Endothelial cell of umbilical vein (primary cell): ENCODE results near the gene PDE7B. TPM values are rescaled to one million over a fixed set of nuclear protein-coding genes. Genes with fewer than 3 reads are reported as not detected.

Experiments
- BruUV-seq: library from RNA; stranded (reverse); fragments of 400-500 nt; replicated peaks from 2 replicates; lab custom pipeline; 2021; lab: Mats Ljungman, UMichigan
- CTCF ChIA-PET: fragments of 300-600, 350-600 bp; sonication (Branson Sonifier 250); formaldehyde crosslinking; loops from one replicate; lab custom pipeline; 2021; ENCODE audit warnings: antibody characterized with exemption, inconsistent platforms; lab: Charles Lee
- POLR2A ChIA-PET: fragments of 300-600, 350-600 bp; sonication (Branson Sonifier 250); formaldehyde crosslinking; loops from one replicate; lab custom pipeline; 2021; ENCODE audit warnings: antibody characterized with exemption, inconsistent platforms; lab: Charles Lee
- DNase-seq: peaks from one replicate; pipeline ENCODE4 v3.0.0-alpha.2; 2011; ENCODE audit warnings: low read depth, low spot score
- FAIRE-seq: peaks from 2 replicates; lab custom pipeline; 2011; peaks lifted over from hg19 to GRCh38; lab: Jason Lieb, UNC
- H2AFZ ChIP-seq: 2 replicates; pipeline ENCODE4 v1.6.0; 2012; ENCODE audit warnings: low read depth, low read length, control low read depth, inconsistent platforms
- H3K27ac ChIP-seq: 2 replicates; pipeline ENCODE4 v1.5.1; 2011; ENCODE audit warnings: low read depth, mild to moderate bottlenecking, control low read depth, low read length, moderate library complexity; ENCODE audit not compliant: insufficient read depth
- H3K27me3 ChIP-seq, 2 experiments: 2 replicates each; pipeline versions ENCODE4 v1.6.0 to v1.6.1; 2011; ENCODE audit warnings: low read length in 2 of 2, mixed read lengths in 1 of 2; ENCODE audit not compliant: control insufficient read depth in 2 of 2, insufficient read depth in 2 of 2
- H3K36me3 ChIP-seq, 2 experiments: 2 replicates in 1 of 2; 3 replicates in 1 of 2; pipeline ENCODE4 v1.5.1; 2011; ENCODE audit warnings: low read length in 2 of 2, mild to moderate bottlenecking in 1 of 2, moderate library complexity in 1 of 2; ENCODE audit not compliant: control insufficient read depth in 2 of 2, insufficient read depth in 2 of 2; ENCODE audit errors: extremely low read depth in 1 of 2
- H3K4me1 ChIP-seq: 3 replicates; pipeline ENCODE4 v1.5.1; 2011; ENCODE audit warnings: mild to moderate bottlenecking, low read length; ENCODE audit not compliant: control insufficient read depth, insufficient read depth; ENCODE audit errors: extremely low read depth
- H3K4me2 ChIP-seq: 2 replicates; pipeline ENCODE4 v1.6.1; 2011; ENCODE audit warnings: low read length, control low read depth, mixed read lengths; ENCODE audit not compliant: insufficient read depth
- H3K4me3 ChIP-seq, 3 experiments: fragments of 200-600 bp in 1 of 3; sonication (generic), shearing (Covaris generic) in 1 of 3; replicated peaks in 1 of 3; 2 replicates each; pipeline ENCODE4 v1.5.1; 2011 to 2016; ENCODE audit warnings: control low read depth in 3 of 3, low read length in 3 of 3, mild to moderate bottlenecking in 2 of 3, inconsistent platforms in 1 of 3, low read depth in 1 of 3, moderate library complexity in 1 of 3; ENCODE audit not compliant: insufficient read depth in 1 of 3
- H3K79me2 ChIP-seq: 2 replicates; pipeline ENCODE4 v1.6.0; 2012; ENCODE audit warnings: low read length, inconsistent platforms; ENCODE audit not compliant: control insufficient read depth, insufficient read depth
- H3K9ac ChIP-seq: replicated peaks from 2 replicates; pipeline ENCODE3; 2011; ENCODE audit warnings: low read length, control low read depth; ENCODE audit not compliant: insufficient read depth; ENCODE audit errors: extremely low read depth
- H3K9me1 ChIP-seq: replicated peaks from 3 replicates; pipeline ENCODE4 v1.6.0; 2011; ENCODE audit warnings: mild to moderate bottlenecking, low read length; ENCODE audit not compliant: control insufficient read depth, insufficient read depth; ENCODE audit errors: extremely low read depth
- H3K9me3 ChIP-seq: replicated peaks from 2 replicates; pipeline ENCODE4 v1.5.1; 2012; ENCODE audit warnings: low read length, inconsistent platforms; ENCODE audit not compliant: control insufficient read depth, insufficient read depth
- H4K20me1 ChIP-seq: replicated peaks from 2 replicates; pipeline ENCODE3; 2011; ENCODE audit warnings: mild to moderate bottlenecking, low read length; ENCODE audit not compliant: control insufficient read depth, insufficient read depth; ENCODE audit errors: extremely low read depth
- EZH2 ChIP-seq: IDR thresholded peaks from 2 replicates; pipeline ENCODE4 v1.6.1; 2012; ENCODE audit warnings: borderline replicate concordance, low read depth, mild to moderate bottlenecking, moderate library complexity, low read length, inconsistent platforms; ENCODE audit not compliant: severe bottlenecking
- FOS ChIP-seq: IDR thresholded peaks from 2 replicates; pipeline ENCODE4 v1.6.1; 2011; ENCODE audit warnings: mild to moderate bottlenecking, low read length, moderate library complexity, borderline replicate concordance; ENCODE audit not compliant: insufficient read depth
- GATA2 ChIP-seq: IDR thresholded peaks from 2 replicates; pipeline ENCODE4 v1.7.0; 2011; ENCODE audit warnings: low read depth, mild to moderate bottlenecking, moderate library complexity, mixed read lengths, low read length; ENCODE audit not compliant: insufficient read length, insufficient read depth
- JUN ChIP-seq: IDR thresholded peaks from 2 replicates; pipeline ENCODE4 v1.6.1; 2011; ENCODE audit warnings: borderline replicate concordance, low read depth; ENCODE audit not compliant: insufficient read length, insufficient read depth
- MAX ChIP-seq: IDR thresholded peaks from 2 replicates; pipeline ENCODE4 v1.6.1; 2011; ENCODE audit not compliant: insufficient read depth, insufficient read length
- MYC ChIP-seq: IDR thresholded peaks from one replicate; pipeline ENCODE4 v1.6.1; 2011; ENCODE audit warnings: mild to moderate bottlenecking, low read depth, low read length
- POLR2A ChIP-seq: IDR thresholded peaks from 2 replicates; pipeline ENCODE4 v1.6.1; 2012; ENCODE audit warnings: low read depth, mild to moderate bottlenecking, control low read depth, low read length
- dilution Hi-C: fragments of 300-500 bp; cut with MboI; formaldehyde crosslinking; loops from one replicate; pipeline ENCODE4 v1.15.0; 2019; ENCODE audit warnings: low sequenced_read_pairs; ENCODE audit not compliant: extremely low pct_ligation_motif_present
- intact Hi-C: fragments of 100-400 bp; cut with micrococcal nuclease; formaldehyde crosslinking; loops from one replicate; pipeline ENCODE4 v1.10.0; 2022
- polyA plus RNA-seq, 4 experiments: library from polyadenylated mRNA; depleted of rRNA in 3 of 4; stranded (reverse) in 3 of 4; unstranded in 1 of 4; fragments of >200 nt; gene quantifications; 2 replicates each; pipeline versions ENCODE4 v1.2.1 to v1.2.3, GENCODE V29; 2011 to 2012; ENCODE audit warnings: missing spikeins in 1 of 4
- total RNA-seq: library from RNA; stranded (reverse); gene quantifications from 2 replicates; pipeline ENCODE4 v1.2.3, GENCODE V29; 2021
- TF ChIP-seq, protein P1 (sequence below), 2 donors: IDR thresholded peaks; 1 replicate in 1 of 2; 2 replicates in 1 of 2; pipeline ENCODE4 v1.5.1; 2011; ENCODE audit warnings: low read length in 2 of 2, mild to moderate bottlenecking in 2 of 2, moderate library complexity in 2 of 2, control low read depth in 1 of 2, inconsistent platforms in 1 of 2, low read depth in 1 of 2; ENCODE audit not compliant: insufficient read depth in 1 of 2; ENCODE audit errors: extremely low read depth in 1 of 2

Gene PDE7B
- total and polyA plus RNA-seq, 2 donors (not counting 3 experiments of a cell fraction or from before 2014, with no cell fraction given), result 20.6 to 25.1 TPM

GRCh38 chr6:135830452-135830881 is 21.0 kb upstream of the PDE7B start:
- H3K4me2 ChIP-seq, result no peak overlapping the region
- no peak overlapping the region for H3K27ac ChIP-seq
- H3K4me1 ChIP-seq, result peaks cover 3% of the 10 kb centered on the region
- no peak overlapping the region for H3K4me3 ChIP-seq
- no peak for DNase-seq
- dilution Hi-C loops, result no loop called here
- peaks cover 19 to 20% of the 10 kb centered on the region in 2 experiments for H3K27me3 ChIP-seq
- no peaks in the 10 kb centered on the region for H3K9me1 ChIP-seq
- H3K79me2 ChIP-seq, result no peaks in the 10 kb centered on the region
- CTCF ChIA-PET, result no interaction called here
- POLR2A ChIA-PET, result no interaction called here
- TF ChIP-seq GATA2, result no peak
- no peak for TF ChIP-seq JUN
- TF ChIP-seq MYC, result no peak
- no peak for TF ChIP-seq MAX
- TF ChIP-seq, protein P1, sequence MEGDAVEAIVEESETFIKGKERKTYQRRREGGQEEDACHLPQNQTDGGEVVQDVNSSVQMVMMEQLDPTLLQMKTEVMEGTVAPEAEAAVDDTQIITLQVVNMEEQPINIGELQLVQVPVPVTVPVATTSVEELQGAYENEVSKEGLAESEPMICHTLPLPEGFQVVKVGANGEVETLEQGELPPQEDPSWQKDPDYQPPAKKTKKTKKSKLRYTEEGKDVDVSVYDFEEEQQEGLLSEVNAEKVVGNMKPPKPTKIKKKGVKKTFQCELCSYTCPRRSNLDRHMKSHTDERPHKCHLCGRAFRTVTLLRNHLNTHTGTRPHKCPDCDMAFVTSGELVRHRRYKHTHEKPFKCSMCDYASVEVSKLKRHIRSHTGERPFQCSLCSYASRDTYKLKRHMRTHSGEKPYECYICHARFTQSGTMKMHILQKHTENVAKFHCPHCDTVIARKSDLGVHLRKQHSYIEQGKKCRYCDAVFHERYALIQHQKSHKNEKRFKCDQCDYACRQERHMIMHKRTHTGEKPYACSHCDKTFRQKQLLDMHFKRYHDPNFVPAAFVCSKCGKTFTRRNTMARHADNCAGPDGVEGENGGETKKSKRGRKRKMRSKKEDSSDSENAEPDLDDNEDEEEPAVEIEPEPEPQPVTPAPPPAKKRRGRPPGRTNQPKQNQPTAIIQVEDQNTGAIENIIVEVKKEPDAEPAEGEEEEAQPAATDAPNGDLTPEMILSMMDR (IDR thresholded peaks at IDR 0.05; ENCODE audit: extremely low read depth in 1 of 2, insufficient read depth in 1 of 2, low read depth in 1 of 2, low read length in 2 of 2), result no peak
- TF ChIP-seq POLR2A, result no peak
- TF ChIP-seq EZH2, result no peak
- TF ChIP-seq FOS, result no peak
- BruUV-seq, result no TSS peak
- no peaks in the 10 kb centered on the region for H3K9me3 ChIP-seq
- no peak overlapping the region for H3K9ac ChIP-seq
- FAIRE-seq, result no peak
- no peaks in the 10 kb centered on the region for H4K20me1 ChIP-seq
- intact Hi-C loops, result no loop called here
- H2AFZ ChIP-seq, result no peak overlapping the region
- no peaks in the 10 kb centered on the region for H3K36me3 ChIP-seq
